K562 (cell line): ENCODE data around the gene IDS. TPM values are rescaled to one million over a fixed set of nuclear protein-coding genes. Genes with fewer than 3 reads are reported as not detected.

Experiments
- ATAC-seq: fragments of 200-7000 bp; cut with Tn5 transposase; 3 replicates; pipeline ENCODE4 v1.9.1; 2020; ENCODE audit warnings: moderate library complexity
- BruUV-seq: library from RNA; stranded (reverse); fragments of 400-500 nt; replicated peaks from 2 replicates; lab custom pipeline; 2021; lab: Mats Ljungman, UMichigan
- CTCF ChIA-PET: fragments of 300-600 bp; formaldehyde crosslinking; extraction: SDS; loops from one replicate; lab custom pipeline; 2021; ENCODE audit warnings: low intra/inter-chr PET ratio; lab: Yijun Ruan, JAX
- POLR2A ChIA-PET: fragments of 300-600, 350-650 bp; sonication (Branson Sonifier 250); formaldehyde crosslinking; extraction: SDS; loops from one replicate; lab custom pipeline; 2021; ENCODE audit warnings: antibody characterized with exemption, inconsistent platforms; lab: Yijun Ruan, JAX
- DNase-seq, 4 experiments: peaks; one replicate each; pipeline versions ENCODE4 v3.0.0 to v3.0.0-alpha.2; 2011 to 2018; ENCODE audit warnings: low spot score in 3 of 4, mixed read lengths in 3 of 4; ENCODE audit errors: extremely low read depth in 1 of 4
- FAIRE-seq: peaks from 2 replicates; lab custom pipeline; 2011; peaks lifted over from hg19 to GRCh38; lab: Jason Lieb, UNC
- H2AFZ ChIP-seq: 2 replicates; pipeline ENCODE4 v1.6.0; 2011; ENCODE audit warnings: low read depth, low read length, control low read depth, inconsistent platforms
- H3K27ac ChIP-seq: fragments of 200-600 bp; 3 replicates; pipeline ENCODE4 v1.8.0; 2011; ENCODE audit warnings: low read depth, mild to moderate bottlenecking, control low read depth, inconsistent platforms, low read length, moderate library complexity, mixed read lengths; ENCODE audit errors: extremely low read depth
- H3K27me3 ChIP-seq, 2 experiments: fragments of 300-600 bp in 1 of 2; 2 replicates in 1 of 2; 3 replicates in 1 of 2; pipeline versions ENCODE4 v1.6.0 to v1.8.0; 2011; ENCODE audit warnings: inconsistent platforms in 2 of 2, low read length in 2 of 2, mild to moderate bottlenecking in 1 of 2, mixed read lengths in 1 of 2, moderate library complexity in 1 of 2; ENCODE audit not compliant: control insufficient read depth in 2 of 2, insufficient read depth in 2 of 2
- H3K36me3 ChIP-seq: fragments of 300-600 bp; 3 replicates; pipeline ENCODE4 v1.8.0; 2011; ENCODE audit warnings: mild to moderate bottlenecking, low read length, inconsistent platforms; ENCODE audit not compliant: control insufficient read depth, insufficient read depth
- H3K4me1 ChIP-seq, 2 experiments: fragments of 200-600 bp in 1 of 2; replicated peaks in 1 of 2; 2 replicates in 1 of 2; 3 replicates in 1 of 2; pipeline versions ENCODE4 v1.5.1 to v1.8.0; 2011; ENCODE audit warnings: inconsistent platforms in 2 of 2, low read length in 2 of 2, mild to moderate bottlenecking in 1 of 2, mixed read lengths in 1 of 2, moderate library complexity in 1 of 2; ENCODE audit not compliant: control insufficient read depth in 2 of 2, insufficient read depth in 2 of 2
- H3K4me2 ChIP-seq: 2 replicates; pipeline ENCODE4 v1.6.1; 2011; ENCODE audit warnings: low read length, control low read depth, inconsistent platforms, mixed read lengths; ENCODE audit not compliant: insufficient read depth
- H3K4me3 ChIP-seq: fragments of 200-600 bp; sonication (generic), shearing (Covaris generic); 2 replicates; pipeline ENCODE4 v1.5.1; 2016; ENCODE audit warnings: control low read depth, inconsistent platforms
- H3K79me2 ChIP-seq: fragments of 200-600 bp; 3 replicates; pipeline ENCODE4 v1.8.0; 2011; ENCODE audit warnings: low read length, inconsistent platforms; ENCODE audit not compliant: control insufficient read depth, insufficient read depth
- H3K9ac ChIP-seq, 2 experiments: 2 replicates each; pipeline versions ENCODE4 v1.6.0 to v1.6.1; 2011; ENCODE audit warnings: low read depth in 2 of 2, low read length in 2 of 2, control low read depth in 1 of 2, inconsistent platforms in 1 of 2, mild to moderate bottlenecking in 1 of 2, mixed read lengths in 1 of 2; ENCODE audit not compliant: insufficient read depth in 1 of 2
- H3K9me1 ChIP-seq: one replicate; pipeline ENCODE4 v1.6.0; 2011; ENCODE audit warnings: inconsistent platforms, mild to moderate bottlenecking, low read length, moderate library complexity; ENCODE audit not compliant: control insufficient read depth, insufficient read depth
- H3K9me3 ChIP-seq: replicated peaks from 2 replicates; pipeline ENCODE4 v1.5.1; 2011; ENCODE audit warnings: low read depth, low read length, inconsistent platforms; ENCODE audit not compliant: control insufficient read depth, insufficient read depth
- H4K20me1 ChIP-seq: replicated peaks from 2 replicates; pipeline ENCODE4 v1.6.1; 2011; ENCODE audit warnings: low read length, inconsistent platforms, mixed read lengths; ENCODE audit not compliant: control insufficient read depth, insufficient read depth
- C11orf30 ChIP-seq: fragments of 450-650 bp; IDR thresholded peaks from 2 replicates; pipeline ENCODE4 v1.6.1; 2016; ENCODE audit warnings: low read depth, mild to moderate bottlenecking
- HMG20A ChIP-seq: fragments of 450-650 bp; formaldehyde crosslinking; conservative IDR thresholded peaks from 2 replicates; pipeline ENCODE4 v1.4.0; 2020; ENCODE audit warnings: mild to moderate bottlenecking, mixed read lengths
- PHF20 ChIP-seq: fragments of 450-650 bp; IDR thresholded peaks from 2 replicates; pipeline ENCODE4 v1.6.1; 2018; ENCODE audit not compliant: partially characterized antibody
- ZNF699 ChIP-seq: fragments of 250-450 bp; sonication (Bioruptor Pico); IDR thresholded peaks from 2 replicates; pipeline ENCODE4 v1.8.0; 2021; ENCODE audit warnings: mild to moderate bottlenecking, moderate library complexity; ENCODE audit not compliant: insufficient replicate concordance
- ZNF780A ChIP-seq: fragments of 250-450 bp; sonication (Bioruptor Pico); IDR thresholded peaks from 2 replicates; pipeline ENCODE4 v1.5.0; 2021; ENCODE audit warnings: mild to moderate bottlenecking
- ZZZ3 ChIP-seq: fragments of 450-650 bp; IDR thresholded peaks from 2 replicates; pipeline ENCODE4 v1.6.1; 2016; ENCODE audit warnings: antibody characterized with exemption, mild to moderate bottlenecking, moderate library complexity
- whole genome bisulfite sequencing: fragments of 100-300 bp; shearing (Covaris generic); methylation state at CpG from one replicate; pipeline ENCODE4 v1.1.6; 2016; ENCODE audit warnings: low coverage, mixed read lengths; ENCODE audit not compliant: insufficient coverage; ENCODE audit errors: missing lambda C conversion rate; 5-methylcytosine and 5-hydroxymethylcytosine counted together
- in situ Hi-C: fragments of 300-500 bp; cut with MboI; formaldehyde crosslinking; loops from 4 replicates; pipeline ENCODE4 v1.15.0; 2018; ENCODE audit warnings: inconsistent platforms, mixed read lengths
- intact Hi-C: fragments of 100-400 bp; cut with micrococcal nuclease; formaldehyde crosslinking; loops from 2 replicates; pipeline ENCODE4 v1.14.2; 2022
- polyA plus RNA-seq, 8 experiments: library from polyadenylated mRNA; depleted of rRNA in 4 of 8; stranded (reverse) in 5 of 8; unstranded in 3 of 8; fragments of >200 nt; fragmentation: Nextera tagmentation in 2 of 8; fragmentation: Illumina TruSeq in 1 of 8; extraction: Ambion mirVana in 2 of 8; extraction: Trizol in 1 of 8; gene quantifications; 2 replicates each; pipeline versions ENCODE4 v1.2.1 to v1.2.3, GENCODE V29; 2011 to 2014; ENCODE audit warnings: inconsistent platforms in 1 of 8, missing spikeins in 1 of 8
- total RNA-seq, 7 experiments: library from RNA; depleted of rRNA in 6 of 7; stranded (reverse); fragments of >200 nt in 6 of 7; fragmentation: Illumina TruSeq in 2 of 7; extraction: Trizol in 2 of 7; gene quantifications; 2 replicates each; pipeline versions ENCODE4 v1.2.1 to v1.2.3, GENCODE V29; 2011 to 2021; ENCODE audit warnings: low replicate concordance in 1 of 7
- TF ChIP-seq, protein P1 (sequence below): fragments of 450-650 bp; formaldehyde crosslinking; conservative IDR thresholded peaks from 2 replicates; pipeline ENCODE4 v1.4.0; 2022; ENCODE audit warnings: mild to moderate bottlenecking, missing genetic modification characterization
- TF ChIP-seq, protein P2 (sequence below): IDR thresholded peaks from 2 replicates; pipeline ENCODE4 v1.6.1; 2016; ENCODE audit warnings: missing genetic modification characterization, missing compliant biosample characterization
- TF ChIP-seq, protein P3 (sequence below): fragments of 250-450 bp; sonication (Bioruptor Pico); IDR thresholded peaks from 2 replicates; pipeline ENCODE4 v1.4.0; 2020; ENCODE audit warnings: mild to moderate bottlenecking, moderate library complexity

The IDS gene
- total and polyA plus RNA-seq, 9 of the 15 experiments (the other 6 are each of a cell fraction or from before 2014, with no cell fraction given), result 2.0 to 18.6 (median 8.6) TPM

DNA sequence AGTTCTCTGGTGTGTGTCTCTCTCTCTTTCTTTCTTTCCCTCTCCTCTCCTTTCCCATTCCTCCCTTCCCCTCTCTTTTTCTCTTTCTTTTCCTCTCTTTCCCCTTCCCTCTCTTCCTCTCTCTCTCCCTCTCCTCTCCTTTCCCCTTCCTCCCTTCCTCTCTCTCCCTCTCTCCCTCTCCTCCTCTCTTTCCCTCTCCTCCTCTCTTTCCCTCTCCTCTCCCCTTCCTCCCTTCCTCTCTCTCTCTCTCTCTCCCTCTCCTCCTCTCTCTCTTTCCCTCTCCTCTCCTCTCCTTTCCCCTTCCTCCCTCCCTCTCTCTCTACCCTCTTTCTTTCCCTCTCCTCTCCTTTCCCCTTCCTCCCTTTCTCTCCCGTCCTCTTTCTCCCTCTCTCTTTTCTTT is 23.3 kb upstream of the IDS start:
- no peaks in the 10 kb centered on the region for H3K9me3 ChIP-seq
- no peaks in the 10 kb centered on the region for H3K27me3 ChIP-seq
- BruUV-seq, result no TSS peak
- H3K9ac ChIP-seq, result no peak overlapping the region
- ATAC-seq (no peak), FAIRE-seq (no peak)
- CTCF ChIA-PET, result no interaction called here
- H2AFZ ChIP-seq, result no peak overlapping the region
- no peak overlapping the region for H3K27ac ChIP-seq
- H3K4me2 ChIP-seq, result no peak overlapping the region
- no peaks in the 10 kb centered on the region for H3K9me1 ChIP-seq
- no CpG with 5 or more reads among the region's 1 CpG for WGBS
- H3K36me3 ChIP-seq, result no peaks in the 10 kb centered on the region
- H3K4me3 ChIP-seq, result no peak overlapping the region
- H3K4me1 ChIP-seq, result peaks cover 0 to 12% of the 10 kb centered on the region in 2 experiments; a peak in 3 of 5 replicates
- TF ChIP-seq, protein P1, sequence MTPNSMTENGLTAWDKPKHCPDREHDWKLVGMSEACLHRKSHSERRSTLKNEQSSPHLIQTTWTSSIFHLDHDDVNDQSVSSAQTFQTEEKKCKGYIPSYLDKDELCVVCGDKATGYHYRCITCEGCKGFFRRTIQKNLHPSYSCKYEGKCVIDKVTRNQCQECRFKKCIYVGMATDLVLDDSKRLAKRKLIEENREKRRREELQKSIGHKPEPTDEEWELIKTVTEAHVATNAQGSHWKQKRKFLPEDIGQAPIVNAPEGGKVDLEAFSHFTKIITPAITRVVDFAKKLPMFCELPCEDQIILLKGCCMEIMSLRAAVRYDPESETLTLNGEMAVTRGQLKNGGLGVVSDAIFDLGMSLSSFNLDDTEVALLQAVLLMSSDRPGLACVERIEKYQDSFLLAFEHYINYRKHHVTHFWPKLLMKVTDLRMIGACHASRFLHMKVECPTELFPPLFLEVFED (CRISPR knock-in tag), result peak; percentile 44; the same call in 1 of the 2 replicates
- TF ChIP-seq C11orf30 (no peak), PHF20 (no peak), ZNF699 (CRISPR knock-in tag) (no peak), ZNF780A (CRISPR knock-in tag) (no peak), HMG20A (no peak), ZZZ3 (no peak)
- TF ChIP-seq, protein P2, sequence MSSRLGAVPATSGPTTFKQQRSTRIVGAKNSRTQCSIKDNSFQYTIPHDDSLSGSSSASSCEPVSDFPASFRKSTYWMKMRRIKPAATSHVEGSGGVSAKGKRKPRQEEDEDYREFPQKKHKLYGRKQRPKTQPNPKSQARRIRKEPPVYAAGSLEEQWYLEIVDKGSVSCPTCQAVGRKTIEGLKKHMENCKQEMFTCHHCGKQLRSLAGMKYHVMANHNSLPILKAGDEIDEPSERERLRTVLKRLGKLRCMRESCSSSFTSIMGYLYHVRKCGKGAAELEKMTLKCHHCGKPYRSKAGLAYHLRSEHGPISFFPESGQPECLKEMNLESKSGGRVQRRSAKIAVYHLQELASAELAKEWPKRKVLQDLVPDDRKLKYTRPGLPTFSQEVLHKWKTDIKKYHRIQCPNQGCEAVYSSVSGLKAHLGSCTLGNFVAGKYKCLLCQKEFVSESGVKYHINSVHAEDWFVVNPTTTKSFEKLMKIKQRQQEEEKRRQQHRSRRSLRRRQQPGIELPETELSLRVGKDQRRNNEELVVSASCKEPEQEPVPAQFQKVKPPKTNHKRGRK (tag), result peak; percentile 79
- TF ChIP-seq, protein P3, sequence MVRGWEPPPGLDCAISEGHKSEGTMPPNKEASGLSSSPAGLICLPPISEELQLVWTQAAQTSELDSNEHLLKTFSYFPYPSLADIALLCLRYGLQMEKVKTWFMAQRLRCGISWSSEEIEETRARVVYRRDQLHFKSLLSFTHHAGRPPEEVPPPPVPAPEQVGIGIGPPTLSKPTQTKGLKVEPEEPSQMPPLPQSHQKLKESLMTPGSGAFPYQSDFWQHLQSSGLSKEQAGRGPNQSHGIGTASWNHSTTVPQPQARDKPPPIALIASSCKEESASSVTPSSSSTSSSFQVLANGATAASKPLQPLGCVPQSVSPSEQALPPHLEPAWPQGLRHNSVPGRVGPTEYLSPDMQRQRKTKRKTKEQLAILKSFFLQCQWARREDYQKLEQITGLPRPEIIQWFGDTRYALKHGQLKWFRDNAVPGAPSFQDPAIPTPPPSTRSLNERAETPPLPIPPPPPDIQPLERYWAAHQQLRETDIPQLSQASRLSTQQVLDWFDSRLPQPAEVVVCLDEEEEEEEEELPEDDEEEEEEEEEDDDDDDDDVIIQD (CRISPR knock-in tag), result no peak
- TF ChIP-seq, all 486 proteins: peak for 2
- Histone ChIP-seq H3K79me2 (no peaks in the 10 kb centered on the region), H4K20me1 (no peaks in the 10 kb centered on the region)
- in situ Hi-C loops (no loop called here), intact Hi-C loops (no loop called here)
- no peak for DNase-seq
- POLR2A ChIA-PET, result interaction anchor here (0.6 to 1.0 kb wide), 3 partner anchors 10 to 1120 kb away, joined by 3 read pairs; no protein-coding TSS in a partner anchor
